LoVo (cell line): ENCODE data around the gene CCDC187.
"Not testable (repeated sequence)": the region's sequence is repeated elsewhere in the genome, so short reads cannot be mapped to it uniquely, and the experiment has no call there.

ENCODE experiments used
- DNase-seq: peaks from one replicate; pipeline ENCODE4 v3.0.0-alpha.2; 2016; ENCODE audit warnings: low spot score

The CCDC187 gene

GRCh38 chr9:136266641-136267040, 37.3 kb downstream of the CCDC187 start:
- DNase-seq: not testable (repeated sequence)

- no peak for DNase-seq
Measured at GRCh38 chr9:136265561-136266355, 38.1 kb downstream of the CCDC187 start.

GRCh38 chr9:136264441-136265405, 39.2 kb downstream of the CCDC187 start:
- DNase-seq: no peak

DNA sequence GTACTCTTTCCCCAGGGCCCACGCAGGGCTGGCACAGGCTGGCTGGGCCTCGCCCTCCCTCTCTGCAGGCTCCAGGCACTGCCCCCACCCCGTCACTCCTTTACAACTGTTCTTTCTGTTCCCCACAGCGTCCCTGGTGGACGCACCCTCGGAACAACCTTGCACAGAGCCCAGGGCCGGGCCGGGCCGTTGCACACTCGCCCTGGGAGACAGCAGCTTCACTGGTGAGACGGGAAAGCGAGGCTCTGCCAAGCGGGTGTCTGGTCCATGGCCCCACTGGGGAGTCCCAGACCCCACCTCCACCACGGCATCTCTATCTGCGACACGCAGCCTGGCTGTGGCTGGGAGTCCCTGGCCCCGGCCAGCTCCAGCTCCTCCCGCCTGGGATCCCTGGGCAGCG, 39.9 kb downstream of the CCDC187 start:
- no peak for DNase-seq

DNA sequence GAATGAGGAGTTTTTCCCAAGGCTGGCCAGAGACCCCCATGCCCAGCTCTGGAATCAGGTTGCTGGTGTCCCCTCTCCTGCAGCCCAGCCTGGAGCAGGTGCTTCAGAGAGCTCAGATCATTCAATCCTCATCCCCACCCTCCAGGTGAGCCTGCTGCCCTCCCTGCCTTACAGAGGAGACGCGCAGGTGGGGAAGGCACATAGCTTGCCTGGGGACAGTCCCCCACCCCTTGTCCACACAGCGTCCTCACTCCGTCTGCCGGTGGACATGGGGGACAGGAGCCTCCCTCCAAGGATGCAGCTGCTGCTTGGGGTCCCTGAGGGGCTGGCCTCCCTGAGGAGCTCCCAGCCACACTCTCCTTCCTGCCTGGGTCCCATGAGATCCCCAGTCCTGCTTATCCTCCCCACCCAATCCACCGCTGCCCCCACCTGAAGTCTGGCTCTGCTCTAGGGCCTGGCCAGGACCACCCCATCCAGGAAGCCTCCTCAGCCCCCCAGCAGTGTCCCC, 41.2 kb downstream of the CCDC187 start:
- DNase-seq: no peak

- DNase-seq: no peak
Measured at GRCh38 chr9:136261686-136262430, 42.0 kb downstream of the CCDC187 start.

DNA sequence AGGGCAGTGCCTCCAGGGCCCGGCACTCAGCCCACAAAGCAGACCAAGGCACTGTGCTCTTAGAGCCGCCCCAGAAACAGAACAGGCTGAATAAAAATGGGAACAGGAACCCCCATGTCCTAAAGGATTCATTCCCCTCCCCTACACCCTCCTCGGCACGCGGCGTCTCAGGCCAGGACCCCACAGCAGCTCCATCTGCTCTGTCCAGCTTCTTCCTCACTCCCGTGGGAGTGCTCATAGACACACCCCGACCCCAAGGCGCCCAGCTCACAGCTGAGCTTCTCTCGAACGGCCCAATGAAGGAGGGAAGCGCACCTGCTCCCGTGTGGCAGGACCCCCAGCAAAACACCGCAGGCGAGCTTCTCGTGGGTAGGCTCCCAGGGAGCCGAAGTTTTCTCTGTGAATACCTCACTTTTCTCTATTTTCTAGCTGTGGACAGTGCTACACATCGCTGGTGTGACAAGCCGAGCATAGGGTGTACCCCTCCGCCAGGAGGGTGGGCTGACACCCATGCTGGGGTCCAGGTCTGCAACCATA, 42.9 kb downstream of the CCDC187 start:
- no peak for DNase-seq

DNA sequence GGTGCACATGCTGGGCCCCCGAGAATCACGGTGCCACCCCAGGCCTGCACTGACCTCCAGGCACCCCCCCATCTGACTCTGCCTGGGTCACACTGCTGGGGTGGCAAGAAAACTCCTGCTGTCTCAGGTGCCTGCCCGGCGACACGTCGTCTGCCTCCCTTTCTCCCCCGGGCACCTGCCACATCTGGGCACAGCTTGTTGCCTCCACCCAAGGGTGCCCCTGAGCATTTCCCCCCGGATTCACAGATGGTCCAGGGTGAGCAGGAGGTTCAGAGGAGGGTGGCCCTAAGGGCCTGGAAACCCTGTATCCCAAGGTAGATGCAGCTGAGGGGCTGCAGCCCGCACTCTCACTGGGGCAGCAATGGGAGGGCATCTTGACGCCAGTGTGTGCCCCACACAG, 43.4 kb downstream of the CCDC187 start:
- DNase-seq: no peak

DNA sequence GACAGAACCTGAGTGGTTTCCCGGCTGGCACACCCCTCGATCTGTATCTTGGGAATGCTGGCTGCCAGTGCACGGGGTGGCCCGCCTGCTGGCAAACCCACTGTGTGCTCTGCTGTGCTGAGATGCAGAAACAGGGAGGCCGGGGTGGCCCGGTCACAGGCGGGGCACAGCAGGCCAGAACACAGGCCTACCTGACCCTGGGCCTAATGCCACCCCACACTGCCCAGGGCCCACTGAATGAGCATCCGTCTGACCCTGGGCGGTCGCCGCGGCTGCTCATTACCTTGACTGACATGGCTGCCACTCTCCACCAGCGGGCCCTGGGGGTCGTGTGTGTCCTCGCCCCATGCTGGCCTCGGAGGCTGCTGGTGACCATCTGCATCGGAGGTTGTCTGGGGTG, 44.1 kb downstream of the CCDC187 start:
- DNase-seq: no peak

DNA sequence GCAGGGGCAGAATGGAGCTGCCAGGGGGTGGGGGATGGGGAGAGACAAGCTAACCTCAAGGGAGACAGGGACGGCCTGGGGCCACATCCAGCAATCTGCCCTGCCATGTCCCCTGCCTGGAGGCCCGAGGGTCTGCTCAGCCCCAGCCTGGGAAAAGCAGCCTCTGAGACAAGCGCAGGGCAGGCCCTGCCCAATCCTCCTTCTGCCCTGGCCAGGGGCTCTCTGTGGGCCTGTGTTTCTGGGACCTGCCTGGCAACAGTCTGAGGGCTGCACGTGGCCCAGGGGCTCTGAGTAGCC, 44.4 kb downstream of the CCDC187 start:
- DNase-seq: no peak

DNA sequence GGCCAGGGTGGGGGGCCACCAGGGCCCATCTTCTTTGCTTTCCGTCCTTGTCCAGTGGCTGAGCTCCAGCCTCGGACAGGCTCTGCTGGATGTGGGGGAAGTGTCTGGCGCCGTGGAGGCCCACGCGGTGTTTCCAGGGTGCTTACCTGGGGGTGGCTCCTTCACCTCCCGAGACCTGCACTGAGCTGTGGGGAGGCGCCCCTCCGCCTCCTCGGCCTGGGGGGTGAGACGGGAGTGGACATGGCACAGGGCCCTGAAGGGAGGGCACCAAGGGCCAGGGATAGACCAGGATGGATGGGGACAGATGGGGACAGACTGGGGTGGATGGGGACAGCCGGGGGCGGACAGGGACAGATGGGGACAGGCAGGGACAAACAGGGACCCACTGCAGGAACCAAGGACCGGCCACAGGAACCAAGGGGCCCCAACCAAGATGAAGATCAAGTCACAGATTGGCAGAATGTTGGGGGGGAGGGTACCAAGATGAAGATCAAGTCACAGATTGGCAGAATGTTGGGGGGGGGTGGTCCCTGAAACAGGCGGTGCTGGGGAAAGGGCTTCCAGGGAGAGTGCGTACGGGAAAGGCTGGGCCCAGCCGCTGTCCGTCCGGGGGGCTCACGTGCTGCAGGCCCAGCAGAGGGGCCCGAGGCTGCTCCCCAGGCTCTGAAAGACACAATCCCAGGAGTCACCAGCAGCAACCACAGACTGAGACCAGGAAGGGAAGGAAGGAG, 44.9 kb downstream of the CCDC187 start:
- DNase-seq: no peak

DNA sequence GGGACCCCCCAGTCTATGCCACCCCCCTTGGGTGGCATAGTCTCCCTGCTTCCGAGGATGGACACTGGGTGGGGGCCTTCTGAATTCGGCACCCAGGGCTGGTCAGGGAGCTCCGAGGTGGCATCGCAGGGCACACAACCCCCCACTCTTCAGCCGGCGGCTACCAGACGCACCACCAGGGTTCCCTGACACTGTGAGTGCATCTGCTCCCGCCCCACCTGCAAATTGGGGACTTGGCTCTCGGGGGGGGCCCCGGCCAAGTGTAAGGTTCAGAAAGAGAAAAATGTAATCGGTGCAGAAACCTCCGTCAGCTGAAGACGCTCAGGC, 45.6 kb downstream of the CCDC187 start:
- DNase-seq: no peak

DNA sequence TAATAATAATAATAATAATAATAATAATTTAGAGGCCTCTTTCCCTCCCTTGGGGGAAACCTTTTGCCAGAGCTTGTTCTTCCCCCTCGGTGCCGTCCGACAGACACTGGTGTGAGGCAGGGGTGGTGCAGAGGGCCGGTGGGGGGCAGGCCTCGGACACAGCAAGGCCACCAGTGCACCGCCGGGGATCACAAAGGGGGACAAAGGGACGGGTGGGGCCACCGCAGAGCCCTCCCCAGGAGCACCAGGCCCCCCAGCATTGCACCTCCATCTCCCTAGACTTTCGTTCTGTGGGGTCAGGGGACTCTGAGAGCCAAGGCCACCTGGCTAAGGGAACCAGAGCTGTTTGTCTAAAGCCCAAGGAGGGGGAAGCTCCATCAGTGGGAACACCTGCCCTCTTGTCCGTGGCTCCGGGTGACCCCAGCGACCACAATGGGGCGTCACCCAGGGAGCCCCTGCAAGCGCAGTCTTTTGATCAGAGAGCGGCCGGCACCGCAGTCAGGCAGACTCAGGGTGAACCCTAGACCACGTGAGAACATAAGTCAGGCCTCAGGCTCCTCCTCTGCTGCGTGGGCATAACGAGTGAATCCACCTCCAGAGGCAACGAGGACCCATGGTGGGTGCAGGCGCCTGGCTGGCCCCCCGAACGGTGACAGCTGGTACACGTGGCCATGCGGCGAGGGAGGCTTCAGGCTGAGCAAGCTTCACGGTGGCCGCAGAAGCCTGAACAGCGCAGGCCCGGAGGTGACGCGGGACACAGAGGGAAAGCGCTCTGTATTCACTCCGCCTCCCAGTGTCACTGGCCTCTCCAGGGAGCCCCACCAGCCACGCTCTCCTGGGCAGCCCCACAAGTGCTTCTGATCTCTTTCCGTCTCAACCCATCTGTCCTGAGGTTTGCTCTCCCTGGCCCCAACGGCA, 46.3 kb downstream of the CCDC187 start:
- DNase-seq: no peak

DNA sequence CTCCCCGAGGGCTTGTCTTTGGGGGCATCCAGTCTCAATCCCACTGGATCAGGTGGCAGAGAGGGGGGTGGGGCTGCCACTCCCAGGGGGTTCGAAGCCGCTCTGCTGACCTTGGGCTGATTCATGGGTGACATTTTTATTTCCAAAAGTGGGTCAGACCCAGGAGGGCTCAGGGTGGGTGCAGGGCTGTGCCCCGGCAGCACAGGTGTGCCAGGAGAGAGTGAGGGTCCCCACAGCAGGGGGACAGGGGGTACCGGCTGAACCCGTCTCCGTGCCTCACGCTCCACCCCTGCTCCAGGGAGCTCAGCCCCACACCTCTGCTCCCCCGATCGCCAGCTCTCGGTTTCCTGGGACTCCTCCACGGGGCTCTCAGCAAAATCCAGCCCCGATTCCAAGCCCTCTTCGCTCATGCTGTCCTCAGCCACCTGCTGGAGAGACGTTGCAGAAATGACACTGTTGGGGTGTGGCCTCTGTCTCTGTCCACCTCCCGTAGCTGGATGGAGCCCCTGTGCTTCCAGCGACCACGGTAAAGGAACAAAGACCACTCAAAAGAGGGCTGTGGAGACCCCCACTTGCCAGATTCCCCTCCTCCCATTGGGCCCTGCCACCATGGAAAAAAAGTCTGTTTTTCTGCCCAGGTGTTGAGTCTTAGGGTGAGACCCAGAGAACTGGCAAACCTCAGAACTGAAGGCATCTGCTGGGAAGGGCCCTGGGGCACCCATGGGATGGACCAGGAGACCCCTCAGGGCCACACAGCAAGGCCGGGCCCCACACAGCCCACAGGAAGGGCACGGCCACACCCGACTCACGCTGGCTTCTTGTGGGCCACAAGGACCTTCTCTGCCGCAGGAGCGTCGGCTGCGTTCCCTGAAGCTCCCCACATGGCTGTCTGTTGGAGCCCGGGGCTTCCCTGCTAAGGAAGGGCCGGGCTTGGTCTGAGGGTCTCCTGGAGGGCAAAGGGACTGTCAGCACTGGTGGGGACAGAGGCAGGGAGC, 47.7 kb downstream of the CCDC187 start:
- no peak for DNase-seq

DNA sequence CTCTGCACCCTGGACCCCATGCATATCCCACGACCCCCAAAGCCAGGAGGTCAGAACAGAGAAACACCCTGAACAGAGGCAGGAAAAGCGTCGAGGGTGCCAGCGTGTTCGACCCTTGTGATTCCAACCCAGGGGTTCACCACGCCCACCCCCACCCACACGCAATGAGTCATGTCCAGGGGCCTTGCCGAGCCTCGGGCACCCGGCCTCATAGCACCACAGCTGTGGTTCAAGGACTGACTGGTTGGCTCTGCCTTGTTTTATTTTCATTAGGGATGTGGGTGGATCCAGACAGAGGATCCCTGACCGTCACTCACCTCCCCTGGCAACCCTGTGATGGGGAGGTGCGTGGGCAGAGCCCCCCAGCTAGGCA, 48.7 kb downstream of the CCDC187 start:
- DNase-seq: no peak

GRCh38 chr9:136254381-136255165, 49.3 kb downstream of the CCDC187 start:
- DNase-seq: no peak

- no peak for DNase-seq
Measured at GRCh38 chr9:136253246-136254130, 50.4 kb downstream of the CCDC187 start.
